HepG2 (cell line): ENCODE data around the gene NPHP3. TPM values are rescaled to one million over a fixed set of nuclear protein-coding genes. Genes with fewer than 3 reads are reported as not detected.
A peak's percentile ranks its signal among the peaks of the same experiment; 100 is the strongest.

Source experiments
- ARNT2 ChIP-seq: sonication (generic); formaldehyde crosslinking; IDR thresholded peaks from 2 replicates; pipeline ENCODE4 v1.8.0; 2022; ENCODE audit warnings: mild to moderate bottlenecking, low read depth, missing genetic modification reagents, moderate library complexity
- ASH2L ChIP-seq: fragments of 300-600, 200-600 bp; sonication (generic); IDR thresholded peaks from 2 replicates; pipeline ENCODE4 v1.7.0; 2017; ENCODE audit warnings: low read depth, mild to moderate bottlenecking, moderate library complexity, mixed read lengths, low read length; ENCODE audit not compliant: insufficient read length
- HNRNPLL ChIP-seq: fragments of 200-400 bp; formaldehyde crosslinking; IDR thresholded peaks from 2 replicates; pipeline ENCODE4 v1.6.1; 2017; ENCODE audit warnings: mild to moderate bottlenecking, low read depth, low read length; ENCODE audit not compliant: poor library complexity, severe bottlenecking
- MAZ ChIP-seq, 2 experiments: sonication (generic) in 1 of 2; formaldehyde crosslinking in 1 of 2; IDR thresholded peaks; 2 replicates each; pipeline versions ENCODE4 v1.5.0 to v1.6.1; 2012 to 2020; ENCODE audit warnings: low read depth in 2 of 2, mild to moderate bottlenecking in 2 of 2, borderline replicate concordance in 1 of 2, improper control_type of control experiment in 1 of 2, low read length in 1 of 2, missing genetic modification reagents in 1 of 2, moderate library complexity in 1 of 2
- PITX1 ChIP-seq: sonication (generic); formaldehyde crosslinking; IDR thresholded peaks from 2 replicates; pipeline ENCODE4 v1.5.1; 2020; ENCODE audit warnings: mild to moderate bottlenecking, missing genetic modification reagents
- SPEN ChIP-seq: sonication (generic); formaldehyde crosslinking; IDR thresholded peaks from 2 replicates; pipeline ENCODE4 v1.5.1; 2020; ENCODE audit warnings: low read depth, mild to moderate bottlenecking, missing genetic modification reagents
- SRY ChIP-seq: sonication (generic); formaldehyde crosslinking; IDR thresholded peaks from 2 replicates; pipeline ENCODE4 v1.8.0; 2022; ENCODE audit warnings: mild to moderate bottlenecking, missing genetic modification reagents
- ZKSCAN1 ChIP-seq: fragments of 150-350 bp; IDR thresholded peaks from 2 replicates; pipeline ENCODE4 v1.6.1; 2014; ENCODE audit warnings: low read length
- polyA plus RNA-seq, 8 experiments: library from polyadenylated mRNA; depleted of rRNA in 3 of 8; stranded (reverse) in 7 of 8; unstranded in 1 of 8; fragments of >200 nt; fragmentation: Illumina TruSeq in 4 of 8; extraction: Trizol in 4 of 8; gene quantifications; 2 replicates each; pipeline versions ENCODE4 v1.2.1 to v1.2.3, GENCODE V29; 2011 to 2016; ENCODE audit warnings: low read depth in 4 of 8, missing spikeins in 1 of 8, mixed read lengths in 1 of 8; ENCODE audit not compliant: insufficient read depth in 1 of 8
- total RNA-seq, 5 experiments: library from RNA; depleted of rRNA; stranded (reverse); fragments of >200 nt; fragmentation: Illumina TruSeq; extraction: Trizol; gene quantifications; 2 replicates each; pipeline ENCODE4 v1.2.3, GENCODE V29; 2016; ENCODE audit warnings: low read depth in 1 of 5
- TF ChIP-seq, protein P1 (sequence below), 2 experiments: sonication (generic) in 1 of 2; formaldehyde crosslinking in 1 of 2; IDR thresholded peaks; 2 replicates each; pipeline versions ENCODE4 v1.4.0 to v1.6.1; 2016 to 2020; ENCODE audit warnings: borderline replicate concordance in 1 of 2, low read depth in 1 of 2, mild to moderate bottlenecking in 1 of 2, missing genetic modification reagents in 1 of 2
- TF ChIP-seq, protein P2 (sequence below): sonication (generic); formaldehyde crosslinking; IDR thresholded peaks from 2 replicates; pipeline ENCODE4 v1.5.1; 2020; ENCODE audit warnings: mild to moderate bottlenecking, missing genetic modification reagents, moderate library complexity
- TF ChIP-seq, protein P3 (sequence below): sonication (generic); formaldehyde crosslinking; IDR thresholded peaks from 2 replicates; pipeline ENCODE4 v1.4.0; 2020; ENCODE audit warnings: mild to moderate bottlenecking, missing genetic modification reagents
- TF ChIP-seq, protein P4 (sequence below): sonication (generic); formaldehyde crosslinking; IDR thresholded peaks from 2 replicates; pipeline ENCODE4 v1.5.0; 2020; ENCODE audit warnings: mild to moderate bottlenecking, missing genetic modification reagents

Gene NPHP3
- total and polyA plus RNA-seq, 2 of the 13 experiments (the other 11 are each of a cell fraction or from before 2014, with no cell fraction given) = 11.0 to 20.2 TPM

DNA sequence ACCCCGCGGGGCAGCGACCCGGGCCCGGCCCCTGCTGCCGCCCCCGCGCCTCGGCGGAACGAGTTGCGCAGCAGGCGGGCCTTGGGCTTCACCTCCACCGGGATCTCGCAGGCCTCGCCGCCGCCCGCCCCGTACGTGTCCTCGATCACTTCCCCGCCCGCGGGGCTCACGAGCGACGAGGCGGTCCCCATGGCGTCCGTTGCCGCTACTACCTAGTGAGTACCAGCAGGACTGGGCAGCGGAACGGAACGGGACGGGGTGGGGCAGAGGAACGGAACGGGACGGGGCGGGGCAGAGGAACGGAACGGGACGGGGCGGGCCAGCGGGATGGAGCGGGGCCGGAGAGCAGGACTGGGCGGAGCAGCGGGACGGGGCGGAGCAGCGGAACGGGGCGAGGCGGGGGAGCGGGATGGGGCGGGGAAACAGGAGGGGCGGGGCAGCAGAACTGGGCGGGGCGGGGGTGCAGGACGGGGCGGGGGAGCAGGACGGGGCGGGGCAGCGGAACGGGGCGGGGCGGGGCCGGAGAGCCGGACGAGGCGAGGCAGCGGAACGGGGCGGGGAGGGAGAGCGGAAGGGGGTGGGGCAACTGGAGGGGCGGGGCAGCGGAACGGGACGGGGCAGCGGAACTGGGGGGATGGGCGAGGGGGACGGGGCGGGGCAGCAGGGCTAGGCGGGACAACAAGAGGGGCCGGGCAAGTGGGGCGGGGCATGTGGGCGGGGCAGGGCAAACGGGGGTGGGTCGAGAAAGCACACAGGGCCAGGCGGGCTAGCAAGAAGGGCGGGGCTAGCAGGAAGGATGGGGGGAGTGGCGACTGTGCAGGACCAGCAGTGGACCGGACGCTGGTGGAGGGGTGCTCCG, at the start of gene NPHP3 (continued):
- TF ChIP-seq, protein P1, sequence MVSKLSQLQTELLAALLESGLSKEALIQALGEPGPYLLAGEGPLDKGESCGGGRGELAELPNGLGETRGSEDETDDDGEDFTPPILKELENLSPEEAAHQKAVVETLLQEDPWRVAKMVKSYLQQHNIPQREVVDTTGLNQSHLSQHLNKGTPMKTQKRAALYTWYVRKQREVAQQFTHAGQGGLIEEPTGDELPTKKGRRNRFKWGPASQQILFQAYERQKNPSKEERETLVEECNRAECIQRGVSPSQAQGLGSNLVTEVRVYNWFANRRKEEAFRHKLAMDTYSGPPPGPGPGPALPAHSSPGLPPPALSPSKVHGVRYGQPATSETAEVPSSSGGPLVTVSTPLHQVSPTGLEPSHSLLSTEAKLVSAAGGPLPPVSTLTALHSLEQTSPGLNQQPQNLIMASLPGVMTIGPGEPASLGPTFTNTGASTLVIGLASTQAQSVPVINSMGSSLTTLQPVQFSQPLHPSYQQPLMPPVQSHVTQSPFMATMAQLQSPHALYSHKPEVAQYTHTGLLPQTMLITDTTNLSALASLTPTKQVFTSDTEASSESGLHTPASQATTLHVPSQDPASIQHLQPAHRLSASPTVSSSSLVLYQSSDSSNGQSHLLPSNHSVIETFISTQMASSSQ (IDR thresholded peaks at IDR 0.05; ENCODE audit: low read depth) = no peak
- TF ChIP-seq, protein P1 (CRISPR knock-in tag; IDR thresholded peaks at IDR 0.05; ENCODE audit: borderline replicate concordance) = peak; percentile 54; the same call in 1 of the 2 replicates
- TF ChIP-seq PITX1 (CRISPR knock-in tag) (no peak), MAZ (IDR thresholded peaks at IDR 0.05; ENCODE audit: borderline replicate concordance, low read depth, low read length) (no peak), MAZ (CRISPR knock-in tag; IDR thresholded peaks at IDR 0.05; ENCODE audit: low read depth) (peak; percentile 70; the same call in 1 of the 2 replicates), ZKSCAN1 (no peak), ASH2L (peak; percentile 72), HNRNPLL (peak; percentile 76), SRY (CRISPR knock-in tag) (peak; percentile 69; the same call in 1 of the 2 replicates), ARNT2 (CRISPR knock-in tag) (peak; percentile 57; the same call in 1 of the 2 replicates), SPEN (CRISPR knock-in tag) (peak; percentile 55)
- TF ChIP-seq, protein P2, sequence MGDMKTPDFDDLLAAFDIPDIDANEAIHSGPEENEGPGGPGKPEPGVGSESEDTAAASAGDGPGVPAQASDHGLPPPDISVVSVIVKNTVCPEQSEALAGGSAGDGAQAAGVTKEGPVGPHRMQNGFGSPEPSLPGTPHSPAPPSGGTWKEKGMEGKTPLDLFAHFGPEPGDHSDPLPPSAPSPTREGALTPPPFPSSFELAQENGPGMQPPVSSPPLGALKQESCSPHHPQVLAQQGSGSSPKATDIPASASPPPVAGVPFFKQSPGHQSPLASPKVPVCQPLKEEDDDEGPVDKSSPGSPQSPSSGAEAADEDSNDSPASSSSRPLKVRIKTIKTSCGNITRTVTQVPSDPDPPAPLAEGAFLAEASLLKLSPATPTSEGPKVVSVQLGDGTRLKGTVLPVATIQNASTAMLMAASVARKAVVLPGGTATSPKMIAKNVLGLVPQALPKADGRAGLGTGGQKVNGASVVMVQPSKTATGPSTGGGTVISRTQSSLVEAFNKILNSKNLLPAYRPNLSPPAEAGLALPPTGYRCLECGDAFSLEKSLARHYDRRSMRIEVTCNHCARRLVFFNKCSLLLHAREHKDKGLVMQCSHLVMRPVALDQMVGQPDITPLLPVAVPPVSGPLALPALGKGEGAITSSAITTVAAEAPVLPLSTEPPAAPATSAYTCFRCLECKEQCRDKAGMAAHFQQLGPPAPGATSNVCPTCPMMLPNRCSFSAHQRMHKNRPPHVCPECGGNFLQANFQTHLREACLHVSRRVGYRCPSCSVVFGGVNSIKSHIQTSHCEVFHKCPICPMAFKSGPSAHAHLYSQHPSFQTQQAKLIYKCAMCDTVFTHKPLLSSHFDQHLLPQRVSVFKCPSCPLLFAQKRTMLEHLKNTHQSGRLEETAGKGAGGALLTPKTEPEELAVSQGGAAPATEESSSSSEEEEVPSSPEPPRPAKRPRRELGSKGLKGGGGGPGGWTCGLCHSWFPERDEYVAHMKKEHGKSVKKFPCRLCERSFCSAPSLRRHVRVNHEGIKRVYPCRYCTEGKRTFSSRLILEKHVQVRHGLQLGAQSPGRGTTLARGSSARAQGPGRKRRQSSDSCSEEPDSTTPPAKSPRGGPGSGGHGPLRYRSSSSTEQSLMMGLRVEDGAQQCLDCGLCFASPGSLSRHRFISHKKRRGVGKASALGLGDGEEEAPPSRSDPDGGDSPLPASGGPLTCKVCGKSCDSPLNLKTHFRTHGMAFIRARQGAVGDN (CRISPR knock-in tag) = peak; percentile 36
- TF ChIP-seq, protein P3, sequence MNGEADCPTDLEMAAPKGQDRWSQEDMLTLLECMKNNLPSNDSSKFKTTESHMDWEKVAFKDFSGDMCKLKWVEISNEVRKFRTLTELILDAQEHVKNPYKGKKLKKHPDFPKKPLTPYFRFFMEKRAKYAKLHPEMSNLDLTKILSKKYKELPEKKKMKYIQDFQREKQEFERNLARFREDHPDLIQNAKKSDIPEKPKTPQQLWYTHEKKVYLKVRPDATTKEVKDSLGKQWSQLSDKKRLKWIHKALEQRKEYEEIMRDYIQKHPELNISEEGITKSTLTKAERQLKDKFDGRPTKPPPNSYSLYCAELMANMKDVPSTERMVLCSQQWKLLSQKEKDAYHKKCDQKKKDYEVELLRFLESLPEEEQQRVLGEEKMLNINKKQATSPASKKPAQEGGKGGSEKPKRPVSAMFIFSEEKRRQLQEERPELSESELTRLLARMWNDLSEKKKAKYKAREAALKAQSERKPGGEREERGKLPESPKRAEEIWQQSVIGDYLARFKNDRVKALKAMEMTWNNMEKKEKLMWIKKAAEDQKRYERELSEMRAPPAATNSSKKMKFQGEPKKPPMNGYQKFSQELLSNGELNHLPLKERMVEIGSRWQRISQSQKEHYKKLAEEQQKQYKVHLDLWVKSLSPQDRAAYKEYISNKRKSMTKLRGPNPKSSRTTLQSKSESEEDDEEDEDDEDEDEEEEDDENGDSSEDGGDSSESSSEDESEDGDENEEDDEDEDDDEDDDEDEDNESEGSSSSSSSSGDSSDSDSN (CRISPR knock-in tag) = peak; percentile 90
- TF ChIP-seq, protein P4, sequence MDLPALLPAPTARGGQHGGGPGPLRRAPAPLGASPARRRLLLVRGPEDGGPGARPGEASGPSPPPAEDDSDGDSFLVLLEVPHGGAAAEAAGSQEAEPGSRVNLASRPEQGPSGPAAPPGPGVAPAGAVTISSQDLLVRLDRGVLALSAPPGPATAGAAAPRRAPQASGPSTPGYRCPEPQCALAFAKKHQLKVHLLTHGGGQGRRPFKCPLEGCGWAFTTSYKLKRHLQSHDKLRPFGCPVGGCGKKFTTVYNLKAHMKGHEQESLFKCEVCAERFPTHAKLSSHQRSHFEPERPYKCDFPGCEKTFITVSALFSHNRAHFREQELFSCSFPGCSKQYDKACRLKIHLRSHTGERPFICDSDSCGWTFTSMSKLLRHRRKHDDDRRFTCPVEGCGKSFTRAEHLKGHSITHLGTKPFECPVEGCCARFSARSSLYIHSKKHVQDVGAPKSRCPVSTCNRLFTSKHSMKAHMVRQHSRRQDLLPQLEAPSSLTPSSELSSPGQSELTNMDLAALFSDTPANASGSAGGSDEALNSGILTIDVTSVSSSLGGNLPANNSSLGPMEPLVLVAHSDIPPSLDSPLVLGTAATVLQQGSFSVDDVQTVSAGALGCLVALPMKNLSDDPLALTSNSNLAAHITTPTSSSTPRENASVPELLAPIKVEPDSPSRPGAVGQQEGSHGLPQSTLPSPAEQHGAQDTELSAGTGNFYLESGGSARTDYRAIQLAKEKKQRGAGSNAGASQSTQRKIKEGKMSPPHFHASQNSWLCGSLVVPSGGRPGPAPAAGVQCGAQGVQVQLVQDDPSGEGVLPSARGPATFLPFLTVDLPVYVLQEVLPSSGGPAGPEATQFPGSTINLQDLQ = 0 out of 2 replicates have a peak, but pooled peaks have one; percentile 27
